GM19043 (cell line): Measurements from ENCODE around the gene SMAD7.

ENCODE experiments used
- ATAC-seq: cut with Tn5 transposase; IDR thresholded peaks from one replicate; pipeline ENCODE4 v1.9.1; 2021; ENCODE audit warnings: low read depth; ENCODE audit not compliant: unreplicated experiment

Gene SMAD7

GRCh38 chr18:48899558-48900174 lies 51.1 kb downstream of the SMAD7 start:
- no peak for ATAC-seq

- ATAC-seq, result no peak
These were observed 52.2 kb downstream of the SMAD7 start for GRCh38 chr18:48898521-48898920.

GRCh38 chr18:48897531-48897930 lies 53.2 kb downstream of the SMAD7 start:
- ATAC-seq, result no peak

- ATAC-seq, result no peak
These were observed 53.8 kb downstream of the SMAD7 start for GRCh38 chr18:48896875-48897511.

GRCh38 chr18:48896326-48896874 lies 54.4 kb downstream of the SMAD7 start:
- no peak for ATAC-seq

GRCh38 chr18:48894799-48895346 lies 55.9 kb downstream of the SMAD7 start:
- no peak for ATAC-seq

- ATAC-seq, result no peak
These were observed 56.9 kb downstream of the SMAD7 start for GRCh38 chr18:48893608-48894600.

GRCh38 chr18:48893061-48893607 lies 57.6 kb downstream of the SMAD7 start:
- no peak for ATAC-seq

GRCh38 chr18:48892146-48892855 lies 58.5 kb downstream of the SMAD7 start:
- ATAC-seq, result no peak

GRCh38 chr18:48891721-48892120 lies 59.0 kb downstream of the SMAD7 start:
- ATAC-seq, result no peak

GRCh38 chr18:48889981-48890762 lies 60.6 kb downstream of the SMAD7 start:
- no peak for ATAC-seq

- no peak for ATAC-seq
These were observed 61.4 kb downstream of the SMAD7 start for GRCh38 chr18:48889115-48889941.

GRCh38 chr18:48888773-48889080 lies 62.0 kb downstream of the SMAD7 start:
- ATAC-seq, result no peak

GRCh38 chr18:48887905-48888772 lies 62.6 kb downstream of the SMAD7 start:
- no peak for ATAC-seq

- ATAC-seq, result no peak
These were observed 63.4 kb downstream of the SMAD7 start for GRCh38 chr18:48887294-48887904.

- ATAC-seq, result no peak
These were observed 64.1 kb downstream of the SMAD7 start for GRCh38 chr18:48886520-48887293.
